ENCODE measurements around the gene PCP4.

PCP4 gene

DNA sequence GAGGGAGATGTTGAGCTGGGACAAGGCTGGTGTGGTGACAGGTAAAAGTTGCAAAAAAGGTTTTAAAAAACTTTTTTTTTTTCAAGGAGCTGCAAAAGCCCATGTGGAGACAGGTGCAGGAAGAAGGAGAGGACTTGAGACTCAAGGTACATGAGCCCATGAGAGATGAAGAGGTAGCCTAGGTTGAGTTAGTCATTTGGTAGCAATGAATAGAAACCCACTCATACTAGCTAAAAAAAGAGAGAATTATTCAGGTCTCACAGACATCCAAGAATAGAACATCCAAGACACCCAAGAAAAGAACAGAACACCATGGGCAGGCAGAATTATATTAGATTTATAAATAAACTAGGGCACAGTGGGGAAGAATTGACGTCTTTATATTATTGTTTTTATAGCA lies 65.1 kb downstream of the PCP4 start:
- Histone ChIP-seq H3K27me3 (ENCODE audit: control insufficient read depth, insufficient read depth, low read length) (no peaks in the 10 kb centered on the region), H3K36me3 (ENCODE audit: control insufficient read depth, low read depth, low read length) (no peaks in the 10 kb centered on the region), H3K9ac (ENCODE audit: low read length) (no peak overlapping the region), H3K27ac (ENCODE audit: low read length) (no peak overlapping the region), H3K4me1 (ENCODE audit: control insufficient read depth, low read depth, low read length) (no peaks in the 10 kb centered on the region), H3K9me3 (ENCODE audit: control insufficient read depth, low read depth, low read length) (no peaks in the 10 kb centered on the region), H3K4me3 (ENCODE audit: low read length) (no peak overlapping the region)

DNA sequence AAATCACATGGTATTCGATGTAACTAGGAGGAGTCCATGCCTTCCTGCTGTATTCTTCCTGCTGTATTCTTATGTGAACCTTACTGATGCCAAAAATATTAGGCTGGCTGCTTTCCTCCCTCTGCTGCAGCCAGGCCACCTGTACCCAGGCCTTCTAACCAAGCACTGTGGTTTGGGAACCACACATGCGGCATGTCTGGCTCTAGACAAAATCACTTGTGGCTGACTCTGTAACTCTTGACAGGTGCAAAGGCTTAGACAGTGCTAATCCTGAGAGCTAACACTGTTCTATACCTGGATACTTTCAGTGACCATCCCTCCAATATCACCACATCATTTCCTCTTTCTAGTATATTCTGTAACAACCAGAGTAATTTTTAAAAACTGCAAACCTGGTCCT lies 67.7 kb downstream of the PCP4 start:
- no peaks in the 10 kb centered on the region for H3K27me3 ChIP-seq (ENCODE audit: control insufficient read depth, insufficient read depth, low read length)
- H3K9ac ChIP-seq (ENCODE audit: low read length), result no peak overlapping the region
- H3K27ac ChIP-seq (ENCODE audit: low read length), result no peak overlapping the region
- no peaks in the 10 kb centered on the region for H3K36me3 ChIP-seq (ENCODE audit: control insufficient read depth, low read depth, low read length)
- H3K9me3 ChIP-seq (ENCODE audit: control insufficient read depth, low read depth, low read length), result no peaks in the 10 kb centered on the region
- no peaks in the 10 kb centered on the region for H3K4me1 ChIP-seq (ENCODE audit: control insufficient read depth, low read depth, low read length)
- no peak overlapping the region for H3K4me3 ChIP-seq (ENCODE audit: low read length)

DNA sequence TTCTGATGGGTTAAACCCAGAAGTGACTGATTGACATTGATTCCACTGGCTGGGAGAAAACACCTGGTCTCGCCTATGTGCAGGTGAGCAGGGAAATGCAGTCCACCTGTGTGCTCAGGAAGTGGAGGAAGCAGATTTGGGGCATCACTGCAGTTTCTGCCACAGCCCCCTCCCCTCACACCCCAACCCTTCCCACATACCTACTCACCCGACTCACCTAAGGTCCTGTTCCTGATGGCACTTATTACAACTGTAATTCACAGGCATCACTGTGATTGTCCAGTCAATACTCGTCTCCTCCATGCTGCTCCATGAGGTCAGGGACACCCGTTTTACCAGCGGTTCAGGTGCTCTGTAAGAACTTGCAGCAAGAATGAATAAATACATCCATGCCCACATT lies 68.5 kb downstream of the PCP4 start:
- no peaks in the 10 kb centered on the region for H3K36me3 ChIP-seq (ENCODE audit: control insufficient read depth, low read depth, low read length)
- H3K9me3 ChIP-seq (ENCODE audit: control insufficient read depth, low read depth, low read length), result no peaks in the 10 kb centered on the region
- H3K27ac ChIP-seq (ENCODE audit: low read length), result no peak overlapping the region
- no peaks in the 10 kb centered on the region for H3K4me1 ChIP-seq (ENCODE audit: control insufficient read depth, low read depth, low read length)
- H3K27me3 ChIP-seq (ENCODE audit: control insufficient read depth, insufficient read depth, low read length), result no peaks in the 10 kb centered on the region
- no peak overlapping the region for H3K9ac ChIP-seq (ENCODE audit: low read length)
- H3K4me3 ChIP-seq (ENCODE audit: low read length), result no peak overlapping the region

DNA sequence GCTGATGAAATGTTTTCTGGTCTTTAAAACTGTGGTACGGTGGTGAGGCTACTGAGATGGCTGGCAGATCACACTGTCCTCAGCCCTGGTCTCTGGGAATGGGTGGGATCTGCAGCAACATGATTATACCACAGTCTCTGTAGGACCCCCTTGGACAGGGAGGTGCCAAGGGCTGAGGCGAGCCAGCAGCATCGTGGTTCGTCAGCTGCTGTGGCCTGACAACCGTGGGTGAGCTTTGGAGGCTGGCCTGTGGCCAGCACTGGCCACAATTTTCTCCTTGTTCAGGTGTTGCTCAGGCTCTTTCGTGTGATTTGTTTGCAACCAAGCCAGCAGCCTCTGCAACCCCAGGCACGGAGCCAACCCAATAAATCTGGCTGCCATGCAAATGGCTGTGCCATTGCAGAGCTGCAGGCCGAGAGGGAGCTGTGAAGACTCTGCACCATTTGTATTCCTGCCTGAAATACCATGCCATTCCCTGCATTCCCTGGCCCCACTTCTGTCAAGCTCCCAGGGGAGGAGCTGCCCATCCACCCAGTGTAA lies 70.9 kb downstream of the PCP4 start:
- H3K27ac ChIP-seq (ENCODE audit: low read length), result no peak overlapping the region
- H3K9me3 ChIP-seq (ENCODE audit: control insufficient read depth, low read depth, low read length), result no peaks in the 10 kb centered on the region

DNA sequence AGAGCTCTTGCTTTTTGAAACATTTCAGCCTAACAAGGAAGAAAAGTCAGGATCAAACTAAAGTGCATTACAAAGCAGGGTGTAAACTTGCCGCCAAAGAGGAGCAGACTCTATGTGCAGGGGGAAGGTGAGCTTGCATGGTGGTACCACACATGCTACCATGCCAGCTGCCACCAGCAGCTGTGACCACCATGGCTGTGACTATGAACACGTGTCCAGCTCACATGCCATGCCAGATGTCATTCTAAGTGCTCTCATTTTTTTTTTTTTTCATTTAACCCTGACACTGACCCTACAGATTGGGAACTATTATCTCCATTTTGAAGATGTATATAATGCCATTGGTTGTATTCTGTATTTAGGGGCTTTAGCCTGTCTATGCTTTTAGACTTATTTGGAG lies 79.0 kb downstream of the PCP4 start:
- H3K4me1 ChIP-seq (ENCODE audit: control insufficient read depth, low read depth, low read length), result peaks cover 4% of the 10 kb centered on the region
- no peak overlapping the region for H3K9ac ChIP-seq (ENCODE audit: low read length)
- H3K4me3 ChIP-seq (ENCODE audit: low read length), result no peak overlapping the region
- H3K27ac ChIP-seq (ENCODE audit: low read length), result no peak overlapping the region
- no peaks in the 10 kb centered on the region for H3K27me3 ChIP-seq (ENCODE audit: control insufficient read depth, insufficient read depth, low read length)
- no peaks in the 10 kb centered on the region for H3K36me3 ChIP-seq (ENCODE audit: control insufficient read depth, low read depth, low read length)
- no peaks in the 10 kb centered on the region for H3K9me3 ChIP-seq (ENCODE audit: control insufficient read depth, low read depth, low read length)

More for the DNA sequence above, 70.9 kb downstream of the PCP4 start:
- Histone ChIP-seq H3K9ac (ENCODE audit: low read length) (no peak overlapping the region), H3K36me3 (ENCODE audit: control insufficient read depth, low read depth, low read length) (no peaks in the 10 kb centered on the region), H3K27me3 (ENCODE audit: control insufficient read depth, insufficient read depth, low read length) (no peaks in the 10 kb centered on the region), H3K4me3 (ENCODE audit: low read length) (no peak overlapping the region), H3K4me1 (ENCODE audit: control insufficient read depth, low read depth, low read length) (no peaks in the 10 kb centered on the region)

DNA sequence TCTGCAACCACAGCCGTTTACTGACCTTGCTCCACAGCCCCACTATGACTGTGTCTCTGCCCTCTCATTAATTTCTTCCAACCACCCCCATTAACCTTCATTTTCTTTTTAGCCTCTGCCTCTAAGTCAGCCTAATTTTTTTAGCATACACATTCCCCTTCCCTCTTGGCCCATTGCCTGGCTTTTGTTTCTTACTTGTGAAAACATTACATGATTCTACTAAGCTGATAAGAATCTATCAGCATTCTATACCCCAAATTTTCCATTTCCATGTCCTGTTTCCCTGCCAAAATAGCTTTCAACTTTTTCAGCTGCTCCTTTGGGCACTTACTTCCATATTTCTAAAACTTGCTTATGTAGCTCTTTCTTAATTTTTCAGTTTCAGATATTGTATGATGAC lies 79.8 kb downstream of the PCP4 start:
- Histone ChIP-seq H3K4me1 (ENCODE audit: control insufficient read depth, low read depth, low read length) (peaks cover 12% of the 10 kb centered on the region), H3K4me3 (ENCODE audit: low read length) (no peak overlapping the region), H3K27ac (ENCODE audit: low read length) (no peak overlapping the region), H3K36me3 (ENCODE audit: control insufficient read depth, low read depth, low read length) (no peaks in the 10 kb centered on the region), H3K9me3 (ENCODE audit: control insufficient read depth, low read depth, low read length) (no peaks in the 10 kb centered on the region), H3K27me3 (ENCODE audit: control insufficient read depth, insufficient read depth, low read length) (no peaks in the 10 kb centered on the region), H3K9ac (ENCODE audit: low read length) (no peak overlapping the region)

DNA sequence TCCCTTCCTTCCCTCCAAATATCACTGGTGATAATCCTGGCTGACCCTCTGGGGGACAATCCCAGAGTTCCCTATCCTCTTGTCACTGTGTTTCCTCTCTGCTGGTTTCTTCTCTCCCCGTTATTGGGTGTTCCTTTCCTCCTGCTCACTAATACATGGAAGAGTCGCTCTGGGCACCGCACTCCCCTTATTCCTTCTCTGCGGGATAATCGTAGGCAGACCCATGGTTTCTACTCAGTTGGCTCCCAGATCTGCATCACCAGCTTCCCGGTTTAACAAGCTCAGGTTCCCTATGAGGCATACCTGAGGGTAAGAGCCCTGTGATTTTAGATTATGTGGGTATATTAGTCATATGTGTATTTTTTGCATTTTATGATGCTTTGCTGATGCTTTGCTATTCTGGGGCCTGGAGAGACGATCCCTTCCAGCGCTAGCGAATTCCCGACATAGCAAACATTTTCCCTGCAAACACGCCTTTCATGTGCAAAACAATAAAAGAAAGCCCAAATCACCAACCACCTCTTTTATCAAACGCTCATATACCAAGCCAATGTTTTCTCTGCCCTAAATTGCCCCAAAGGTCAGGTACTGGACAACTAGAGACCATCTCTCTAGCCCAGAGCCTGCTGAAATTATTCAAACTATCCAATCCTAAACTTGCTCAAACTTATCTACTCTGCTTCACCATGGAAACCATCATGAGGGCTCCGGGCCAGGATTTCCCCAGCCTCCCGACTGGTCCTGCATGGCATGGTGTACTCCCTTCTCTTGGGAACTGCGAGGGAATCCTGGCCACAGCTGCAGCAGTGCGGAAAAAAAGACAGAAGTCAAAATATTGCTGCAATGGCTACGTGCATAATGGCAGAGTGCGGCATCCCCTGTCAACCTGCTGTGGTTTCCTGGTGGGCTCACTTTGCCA lies 84.2 kb downstream of the PCP4 start:
- no peaks in the 10 kb centered on the region for H3K9me3 ChIP-seq (ENCODE audit: control insufficient read depth, low read depth, low read length)
- no peak overlapping the region for H3K27ac ChIP-seq (ENCODE audit: low read length)
- H3K27me3 ChIP-seq (ENCODE audit: control insufficient read depth, insufficient read depth, low read length), result no peaks in the 10 kb centered on the region
- H3K9ac ChIP-seq (ENCODE audit: low read length), result no peak overlapping the region
- peaks cover 23% of the 10 kb centered on the region for H3K4me1 ChIP-seq (ENCODE audit: control insufficient read depth, low read depth, low read length)
- H3K4me3 ChIP-seq (ENCODE audit: low read length), result no peak overlapping the region
- no peaks in the 10 kb centered on the region for H3K36me3 ChIP-seq (ENCODE audit: control insufficient read depth, low read depth, low read length)

DNA sequence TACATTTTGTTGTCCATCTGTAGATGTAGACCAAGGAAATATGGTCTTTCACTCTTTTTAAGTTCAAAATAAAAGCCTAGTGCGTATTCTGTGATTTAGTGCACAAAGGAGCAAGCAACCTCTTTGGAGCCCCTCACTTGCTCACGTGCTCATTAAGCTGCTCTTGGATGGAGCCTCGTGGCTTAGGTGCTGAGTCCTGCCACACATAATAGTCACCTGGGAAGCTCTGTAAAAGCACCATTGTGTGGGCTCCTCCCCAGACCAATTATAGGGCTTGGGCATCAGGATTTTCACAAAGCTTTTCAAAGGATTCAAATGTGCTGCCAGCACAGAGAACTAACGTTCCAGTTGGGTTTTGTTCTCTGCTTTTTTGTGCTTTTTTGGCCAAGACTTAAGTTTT lies 85.0 kb downstream of the PCP4 start:
- H3K9me3 ChIP-seq (ENCODE audit: control insufficient read depth, low read depth, low read length), result no peaks in the 10 kb centered on the region

DNA sequence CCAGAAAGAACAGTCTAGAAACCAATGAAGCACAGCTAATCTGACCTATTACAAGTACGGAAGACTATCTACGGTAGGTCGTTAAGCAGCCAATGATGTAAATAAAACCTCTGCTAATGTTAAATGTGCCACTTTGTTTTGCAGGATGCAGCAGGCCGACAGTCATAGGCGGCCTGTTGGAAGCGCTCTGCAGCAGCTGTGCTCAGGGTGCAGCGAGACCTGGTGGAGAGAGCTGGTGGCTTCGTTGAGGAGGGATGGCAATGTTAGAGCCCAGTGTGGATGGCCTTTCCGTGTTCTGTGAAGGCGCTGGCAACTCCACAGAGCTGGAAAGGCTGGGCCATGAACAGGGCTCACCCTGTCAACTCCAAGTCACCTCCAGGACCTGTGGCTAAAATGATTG lies 87.3 kb downstream of the PCP4 start:
- Histone ChIP-seq H3K9ac (ENCODE audit: low read length) (no peak overlapping the region), H3K9me3 (ENCODE audit: control insufficient read depth, low read depth, low read length) (peaks cover 3% of the 10 kb centered on the region), H3K36me3 (ENCODE audit: control insufficient read depth, low read depth, low read length) (no peaks in the 10 kb centered on the region), H3K27me3 (ENCODE audit: control insufficient read depth, insufficient read depth, low read length) (no peaks in the 10 kb centered on the region), H3K4me1 (ENCODE audit: control insufficient read depth, low read depth, low read length) (peaks cover 23% of the 10 kb centered on the region), H3K4me3 (ENCODE audit: low read length) (no peak overlapping the region), H3K27ac (ENCODE audit: low read length) (no peak overlapping the region)

More for the DNA sequence above, 85.0 kb downstream of the PCP4 start:
- Histone ChIP-seq H3K4me3 (ENCODE audit: low read length) (no peak overlapping the region), H3K27me3 (ENCODE audit: control insufficient read depth, insufficient read depth, low read length) (no peaks in the 10 kb centered on the region), H3K4me1 (ENCODE audit: control insufficient read depth, low read depth, low read length) (peaks cover 23% of the 10 kb centered on the region), H3K27ac (ENCODE audit: low read length) (no peak overlapping the region), H3K36me3 (ENCODE audit: control insufficient read depth, low read depth, low read length) (no peaks in the 10 kb centered on the region), H3K9ac (ENCODE audit: low read length) (no peak overlapping the region)

DNA sequence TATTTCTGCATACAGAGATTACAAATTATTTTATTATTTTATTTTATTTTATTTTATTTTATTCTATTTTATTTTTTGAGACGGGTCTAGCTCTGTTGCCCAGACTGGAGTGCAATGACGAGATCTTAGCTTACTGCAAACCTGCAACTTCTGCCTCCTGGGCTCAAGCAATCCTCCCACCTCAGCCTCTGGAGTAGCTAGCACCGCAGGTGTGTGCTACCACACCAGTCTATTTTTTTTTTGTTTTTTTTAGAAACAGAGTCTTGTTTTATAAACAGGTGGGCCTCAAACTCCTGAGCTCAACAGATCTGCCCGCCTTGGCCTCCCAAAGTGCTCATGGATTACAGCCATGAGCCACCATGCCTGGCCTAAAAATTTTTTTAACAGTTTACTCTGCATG lies 88.1 kb downstream of the PCP4 start:
- H3K9ac ChIP-seq (ENCODE audit: low read length), result no peak overlapping the region
- H3K36me3 ChIP-seq (ENCODE audit: control insufficient read depth, low read depth, low read length), result no peaks in the 10 kb centered on the region
- H3K4me3 ChIP-seq (ENCODE audit: low read length), result no peak overlapping the region
- no peaks in the 10 kb centered on the region for H3K27me3 ChIP-seq (ENCODE audit: control insufficient read depth, insufficient read depth, low read length)
- peaks cover 8% of the 10 kb centered on the region for H3K9me3 ChIP-seq (ENCODE audit: control insufficient read depth, low read depth, low read length)
- no peak overlapping the region for H3K27ac ChIP-seq (ENCODE audit: low read length)
- peaks cover 23% of the 10 kb centered on the region for H3K4me1 ChIP-seq (ENCODE audit: control insufficient read depth, low read depth, low read length)

DNA sequence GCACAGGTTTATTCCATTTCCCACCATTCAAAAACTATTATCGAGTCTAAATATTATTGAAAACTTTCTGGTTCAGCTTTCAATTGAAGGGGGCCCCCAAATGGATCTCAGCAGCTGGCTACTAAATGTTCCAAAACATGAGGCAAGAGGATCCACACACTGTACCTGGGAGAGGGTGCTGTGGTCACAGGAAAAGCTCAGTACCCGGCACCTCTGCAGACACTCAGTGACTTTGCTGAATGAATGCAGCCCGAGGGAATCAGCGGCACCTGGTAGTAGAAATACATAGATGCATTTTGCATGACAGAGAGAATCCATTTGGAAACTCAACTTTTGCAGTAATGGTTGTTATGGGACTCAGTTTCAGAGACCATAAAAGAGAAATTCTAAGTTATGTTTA lies 89.3 kb downstream of the PCP4 start:
- Histone ChIP-seq H3K9me3 (ENCODE audit: control insufficient read depth, low read depth, low read length) (peaks cover 12% of the 10 kb centered on the region), H3K4me1 (ENCODE audit: control insufficient read depth, low read depth, low read length) (peaks cover 15% of the 10 kb centered on the region), H3K36me3 (ENCODE audit: control insufficient read depth, low read depth, low read length) (no peaks in the 10 kb centered on the region), H3K27ac (ENCODE audit: low read length) (no peak overlapping the region), H3K27me3 (ENCODE audit: control insufficient read depth, insufficient read depth, low read length) (no peaks in the 10 kb centered on the region), H3K9ac (ENCODE audit: low read length) (no peak overlapping the region), H3K4me3 (ENCODE audit: low read length) (no peak overlapping the region)

DNA sequence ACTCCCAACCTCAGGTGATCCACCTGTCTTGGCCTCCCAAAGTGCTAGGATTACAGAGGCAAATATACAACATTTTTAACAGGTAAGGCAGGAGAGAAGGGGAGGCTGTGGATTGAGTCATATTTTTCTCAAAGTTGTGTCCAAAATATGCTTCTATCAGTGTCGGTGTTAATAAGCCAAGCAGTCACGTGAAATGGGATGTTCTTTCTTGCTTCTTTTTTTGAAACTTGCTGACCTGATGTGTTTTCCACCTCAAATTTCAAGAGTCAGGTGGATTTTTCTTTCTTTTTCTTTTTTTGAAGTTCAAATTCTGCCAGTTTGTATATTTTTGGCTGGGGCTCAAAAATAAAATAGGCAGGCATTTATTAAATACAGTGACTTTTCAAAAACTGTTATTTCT lies 91.5 kb downstream of the PCP4 start:
- Histone ChIP-seq H3K4me1 (ENCODE audit: control insufficient read depth, low read depth, low read length) (no peaks in the 10 kb centered on the region), H3K9me3 (ENCODE audit: control insufficient read depth, low read depth, low read length) (peaks cover 12% of the 10 kb centered on the region), H3K27ac (ENCODE audit: low read length) (no peak overlapping the region), H3K27me3 (ENCODE audit: control insufficient read depth, insufficient read depth, low read length) (no peaks in the 10 kb centered on the region), H3K9ac (ENCODE audit: low read length) (no peak overlapping the region), H3K36me3 (ENCODE audit: control insufficient read depth, low read depth, low read length) (no peaks in the 10 kb centered on the region), H3K4me3 (ENCODE audit: low read length) (no peak overlapping the region)
